Right lobe of liver (tissue), 4 donors: Measurements from ENCODE around the gene RNF141.

Experiments used
- POLR2A ChIP-seq: fragments of 450-650 bp; IDR thresholded peaks from one replicate; pipeline ENCODE4 v1.6.1; 2017; ENCODE audit warnings: antibody characterized with exemption, mild to moderate bottlenecking
- TF ChIP-seq, protein P1 (sequence below), 4 donors: fragments of 200-600 bp in 3 of 4; fragments of 450-650 bp in 1 of 4; IDR thresholded peaks; one replicate each; pipeline versions ENCODE4 v1.5.1 to v1.8.0; 2016 to 2022; ENCODE audit warnings: antibody characterized with exemption in 4 of 4, mild to moderate bottlenecking in 2 of 4
- donor health status: DM: no; HTN: no; CAD: no.
- donor health status: DM: no; HTN: no; CAD: no.
- donor health status: DM: no; HTN: yes; CAD: no.

DNA sequence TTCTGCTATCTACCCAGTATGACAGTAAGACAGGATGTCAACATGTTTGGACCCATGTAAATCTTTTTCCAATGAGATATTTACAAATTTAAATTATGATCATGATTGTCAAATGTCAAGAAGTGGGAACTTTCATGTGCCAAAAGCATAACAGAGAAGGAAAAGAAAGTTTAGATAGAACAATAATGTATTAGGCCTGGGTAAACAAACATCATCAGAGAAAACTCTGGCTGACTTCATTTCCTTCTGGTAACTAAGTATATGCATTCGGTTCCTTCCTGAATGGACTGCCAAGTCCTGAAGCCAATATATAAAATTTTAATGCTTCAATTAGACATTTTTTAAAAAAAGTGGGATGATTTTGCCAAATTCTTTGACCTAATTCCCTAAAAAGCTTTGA lies 16.5 kb downstream of the RNF141 start:
- TF ChIP-seq, protein P1, sequence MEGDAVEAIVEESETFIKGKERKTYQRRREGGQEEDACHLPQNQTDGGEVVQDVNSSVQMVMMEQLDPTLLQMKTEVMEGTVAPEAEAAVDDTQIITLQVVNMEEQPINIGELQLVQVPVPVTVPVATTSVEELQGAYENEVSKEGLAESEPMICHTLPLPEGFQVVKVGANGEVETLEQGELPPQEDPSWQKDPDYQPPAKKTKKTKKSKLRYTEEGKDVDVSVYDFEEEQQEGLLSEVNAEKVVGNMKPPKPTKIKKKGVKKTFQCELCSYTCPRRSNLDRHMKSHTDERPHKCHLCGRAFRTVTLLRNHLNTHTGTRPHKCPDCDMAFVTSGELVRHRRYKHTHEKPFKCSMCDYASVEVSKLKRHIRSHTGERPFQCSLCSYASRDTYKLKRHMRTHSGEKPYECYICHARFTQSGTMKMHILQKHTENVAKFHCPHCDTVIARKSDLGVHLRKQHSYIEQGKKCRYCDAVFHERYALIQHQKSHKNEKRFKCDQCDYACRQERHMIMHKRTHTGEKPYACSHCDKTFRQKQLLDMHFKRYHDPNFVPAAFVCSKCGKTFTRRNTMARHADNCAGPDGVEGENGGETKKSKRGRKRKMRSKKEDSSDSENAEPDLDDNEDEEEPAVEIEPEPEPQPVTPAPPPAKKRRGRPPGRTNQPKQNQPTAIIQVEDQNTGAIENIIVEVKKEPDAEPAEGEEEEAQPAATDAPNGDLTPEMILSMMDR (IDR thresholded peaks at IDR 0.05): no peak
- TF ChIP-seq POLR2A: no peak
